ENCODE results near the gene DIP2A.

DIP2A gene

DNA sequence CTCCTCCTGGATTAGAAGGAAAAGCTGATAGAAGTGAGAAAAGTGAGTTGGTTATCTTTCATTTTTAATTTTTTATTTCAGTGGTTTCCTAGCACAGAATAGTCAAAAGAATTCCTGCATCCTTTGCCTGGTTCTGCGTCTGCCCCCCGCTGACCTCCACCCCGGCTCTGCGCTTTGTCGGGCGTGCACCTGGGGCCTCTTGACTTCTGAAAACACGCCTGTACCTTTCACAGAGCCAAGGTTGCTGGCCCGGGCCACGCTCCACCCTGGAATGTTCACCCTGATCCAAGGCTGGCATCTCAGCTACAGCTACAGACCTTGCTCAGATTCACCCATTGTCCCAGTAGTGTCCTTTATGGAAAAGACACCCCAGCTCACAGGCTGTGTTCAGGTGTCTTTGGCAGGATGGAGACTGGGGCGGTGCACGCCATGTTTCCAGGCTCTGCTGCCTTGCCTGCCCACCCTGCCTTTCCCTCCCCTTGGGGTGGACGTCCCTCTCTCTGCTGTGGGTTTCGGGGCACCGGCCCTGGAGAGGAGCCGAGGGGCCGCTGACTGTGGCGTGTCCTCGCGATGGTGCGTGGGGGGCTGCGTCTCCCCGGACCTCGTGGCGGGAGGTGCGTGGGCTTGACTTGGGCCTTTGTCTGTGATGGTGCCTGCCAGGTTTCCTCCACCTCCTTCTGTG is 40.3 kb upstream of the DIP2A start:
- no peaks in the 10 kb centered on the region for H3K4me1 ChIP-seq
- no peaks in the 10 kb centered on the region for H3K9me3 ChIP-seq
- no peak overlapping the region for H3K27ac ChIP-seq
- intact Hi-C loops (cut with DNase I; ENCODE audit: low total_unique reads) = no loop called here
- no peak for DNase-seq
- no peak overlapping the region for H3K4me3 ChIP-seq
- no peaks in the 10 kb centered on the region for H3K27me3 ChIP-seq
- H3K36me3 ChIP-seq = peaks cover 26 to 89% (median 43%) of the 10 kb centered on the region in 3 donors
- TF ChIP-seq, protein P1, sequence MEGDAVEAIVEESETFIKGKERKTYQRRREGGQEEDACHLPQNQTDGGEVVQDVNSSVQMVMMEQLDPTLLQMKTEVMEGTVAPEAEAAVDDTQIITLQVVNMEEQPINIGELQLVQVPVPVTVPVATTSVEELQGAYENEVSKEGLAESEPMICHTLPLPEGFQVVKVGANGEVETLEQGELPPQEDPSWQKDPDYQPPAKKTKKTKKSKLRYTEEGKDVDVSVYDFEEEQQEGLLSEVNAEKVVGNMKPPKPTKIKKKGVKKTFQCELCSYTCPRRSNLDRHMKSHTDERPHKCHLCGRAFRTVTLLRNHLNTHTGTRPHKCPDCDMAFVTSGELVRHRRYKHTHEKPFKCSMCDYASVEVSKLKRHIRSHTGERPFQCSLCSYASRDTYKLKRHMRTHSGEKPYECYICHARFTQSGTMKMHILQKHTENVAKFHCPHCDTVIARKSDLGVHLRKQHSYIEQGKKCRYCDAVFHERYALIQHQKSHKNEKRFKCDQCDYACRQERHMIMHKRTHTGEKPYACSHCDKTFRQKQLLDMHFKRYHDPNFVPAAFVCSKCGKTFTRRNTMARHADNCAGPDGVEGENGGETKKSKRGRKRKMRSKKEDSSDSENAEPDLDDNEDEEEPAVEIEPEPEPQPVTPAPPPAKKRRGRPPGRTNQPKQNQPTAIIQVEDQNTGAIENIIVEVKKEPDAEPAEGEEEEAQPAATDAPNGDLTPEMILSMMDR (IDR thresholded peaks at IDR 0.05) = no peak

DNA sequence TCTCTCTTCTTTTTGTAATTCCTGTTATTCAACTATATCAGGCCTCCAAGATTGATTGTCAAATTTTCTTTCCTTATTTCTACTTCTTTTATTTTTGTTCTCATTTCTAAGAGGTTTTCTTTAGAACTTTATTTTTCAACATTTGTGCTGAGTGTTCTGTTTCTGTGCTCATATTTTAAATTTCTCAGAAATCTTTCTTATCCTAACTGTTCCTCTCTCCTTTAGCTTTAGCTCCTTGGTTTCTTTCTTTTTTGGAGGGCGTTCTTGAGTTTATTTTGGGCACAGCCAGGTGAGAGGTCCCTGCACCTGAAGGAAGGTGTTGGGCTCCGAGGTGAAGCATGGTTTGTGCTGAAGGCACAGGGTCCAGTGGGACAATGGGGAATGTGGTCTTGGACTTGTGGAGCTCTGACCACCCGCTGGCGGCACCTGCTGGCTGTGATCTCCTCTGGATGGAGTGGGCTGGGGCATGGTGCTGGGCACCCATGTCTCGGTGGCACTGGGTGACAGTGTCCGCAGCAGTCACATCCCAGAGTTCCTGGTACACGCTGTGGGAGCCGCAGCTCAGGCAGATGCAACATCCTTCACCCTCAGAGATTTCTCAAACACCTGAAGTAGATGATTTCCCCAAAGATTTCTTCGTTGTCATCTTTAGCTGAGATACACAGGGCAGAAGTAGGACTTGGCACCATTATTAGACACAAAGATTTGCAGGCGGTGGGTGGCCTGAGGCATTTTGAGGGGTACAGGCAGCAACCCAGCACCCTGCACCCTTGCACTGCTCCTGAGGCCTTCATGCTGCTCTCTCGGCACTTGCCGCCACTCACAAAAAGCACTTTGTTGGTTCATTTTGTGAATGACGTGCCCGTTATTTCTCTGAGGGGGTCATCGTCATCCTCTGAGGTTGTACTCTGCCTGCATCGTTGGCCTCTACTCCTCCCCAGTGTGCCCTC is 38.2 kb upstream of the DIP2A start:
- intact Hi-C loops (cut with DNase I; ENCODE audit: low total_unique reads) = no loop called here
- no peak overlapping the region for H3K27ac ChIP-seq
- DNase-seq = no peak

GRCh38 chr21:46421191-46421750 is 37.4 kb upstream of the DIP2A start:
- intact Hi-C loops (cut with DNase I; ENCODE audit: low total_unique reads) = no loop called here
- no peak overlapping the region for H3K4me3 ChIP-seq
- H3K9me3 ChIP-seq = no peaks in the 10 kb centered on the region
- no peak for DNase-seq
- TF ChIP-seq, protein P1 (IDR thresholded peaks at IDR 0.05) = no peak
- H3K27ac ChIP-seq = no peak overlapping the region
- no peaks in the 10 kb centered on the region for H3K4me1 ChIP-seq
- H3K27me3 ChIP-seq = no peaks in the 10 kb centered on the region
- peaks cover 24 to 87% (median 52%) of the 10 kb centered on the region in 3 donors for H3K36me3 ChIP-seq

More for the DNA sequence above, 38.2 kb upstream of the DIP2A start:
- TF ChIP-seq, protein P1 (IDR thresholded peaks at IDR 0.05) = no peak
- peaks cover 26 to 87% (median 50%) of the 10 kb centered on the region in 3 donors for H3K36me3 ChIP-seq
- H3K4me3 ChIP-seq = no peak overlapping the region
- H3K27me3 ChIP-seq = no peaks in the 10 kb centered on the region
- H3K4me1 ChIP-seq = no peaks in the 10 kb centered on the region
- no peaks in the 10 kb centered on the region for H3K9me3 ChIP-seq

DNA sequence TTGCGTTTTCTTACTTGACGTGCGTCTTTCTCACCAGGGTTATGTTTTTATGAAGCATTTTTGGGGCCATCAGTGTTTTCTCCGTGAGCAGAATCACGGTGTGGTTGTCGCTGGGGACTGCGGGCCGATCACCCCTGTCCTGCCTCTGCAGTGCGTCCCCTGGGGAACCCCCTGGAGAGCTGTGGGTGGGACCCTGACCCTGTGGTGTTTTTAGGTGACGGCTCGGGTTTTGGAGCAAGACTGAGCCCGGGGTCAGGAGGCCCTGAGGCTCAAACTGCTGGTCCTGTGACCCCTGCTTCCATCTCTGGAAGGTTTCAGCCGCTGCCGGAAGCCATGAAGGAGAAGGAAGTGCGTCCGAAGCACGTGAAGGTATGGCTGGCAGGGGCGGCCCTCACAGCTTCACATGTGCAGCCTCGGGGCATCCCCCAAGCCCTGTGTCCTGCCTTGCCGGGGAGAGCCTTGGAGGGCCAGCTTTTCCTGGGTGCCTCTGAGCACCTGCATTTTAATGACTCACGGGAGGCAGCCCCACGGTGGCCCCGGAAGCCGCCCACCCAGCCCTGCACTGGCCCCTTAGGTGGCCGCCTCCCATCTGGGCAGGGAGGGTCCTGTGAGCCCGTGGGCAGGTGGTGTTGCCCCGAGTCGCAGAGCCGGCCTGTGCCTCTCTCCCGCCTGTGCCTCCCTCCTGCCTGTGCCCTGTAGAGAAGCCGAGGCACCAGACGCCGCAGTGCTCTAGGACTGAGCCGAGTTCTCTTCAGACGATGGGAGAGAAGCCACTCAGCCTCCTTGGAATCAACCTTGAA is 36.7 kb upstream of the DIP2A start:
- no peaks in the 10 kb centered on the region for H3K9me3 ChIP-seq
- no peaks in the 10 kb centered on the region for H3K27me3 ChIP-seq
- no peak for DNase-seq
- H3K4me1 ChIP-seq = no peaks in the 10 kb centered on the region
- intact Hi-C loops (cut with DNase I; ENCODE audit: low total_unique reads) = no loop called here
- H3K4me3 ChIP-seq = no peak overlapping the region
- no peak overlapping the region for H3K27ac ChIP-seq
- TF ChIP-seq, protein P1 (IDR thresholded peaks at IDR 0.05) = no peak
- peaks cover 21 to 87% (median 53%) of the 10 kb centered on the region in 3 donors for H3K36me3 ChIP-seq

- Histone ChIP-seq H3K27ac (no peak overlapping the region), H3K4me1 (no peaks in the 10 kb centered on the region), H3K36me3 (peaks cover 23 to 89% (median 60%) of the 10 kb centered on the region in 3 donors), H3K27me3 (no peaks in the 10 kb centered on the region), H3K4me3 (no peak overlapping the region), H3K9me3 (no peaks in the 10 kb centered on the region)
- TF ChIP-seq, protein P1 (IDR thresholded peaks at IDR 0.05) = no peak
- DNase-seq = no peak
- intact Hi-C loops (cut with DNase I; ENCODE audit: low total_unique reads) = no loop called here
These were observed 36.0 kb upstream of the DIP2A start for GRCh38 chr21:46422636-46423241.
